Measurements from ENCODE around the gene CHN2.

GRCh38 chr7:29408841-29409243 is 214.3 kb downstream of the CHN2 start:
- TF ChIP-seq ZNF70 (CRISPR knock-in tag; IDR thresholded peaks at IDR 0.05) (no peak), CSRNP3 (CRISPR knock-in tag; IDR thresholded peaks at IDR 0.05) (no peak), PATZ1 (CRISPR knock-in tag; IDR thresholded peaks at IDR 0.05; ENCODE audit: borderline replicate concordance) (no peak), CREB5 (CRISPR knock-in tag; IDR thresholded peaks at IDR 0.05; ENCODE audit: low read depth) (no peak), RARB (CRISPR knock-in tag; IDR thresholded peaks at IDR 0.05) (no peak), ZC3H10 (CRISPR knock-in tag; IDR thresholded peaks at IDR 0.05) (no peak), SNAI2 (CRISPR knock-in tag; IDR thresholded peaks at IDR 0.05) (no peak)

Measured in SK-N-SH treated with all-trans-retinoic acid at 6 μM for 48 hours (cell line).